GM18909 (cell line): ENCODE measurements around the gene RGS16.
"Not testable (repeated sequence)": the region's sequence is repeated elsewhere in the genome, so short reads cannot be mapped to it uniquely, and the experiment has no call there.

Experiments used
- ATAC-seq: cut with Tn5 transposase; IDR thresholded peaks from one replicate; pipeline ENCODE4 v1.9.1; 2021; ENCODE audit warnings: mild to moderate bottlenecking; ENCODE audit not compliant: unreplicated experiment, poor library complexity

RGS16 gene, protein sequence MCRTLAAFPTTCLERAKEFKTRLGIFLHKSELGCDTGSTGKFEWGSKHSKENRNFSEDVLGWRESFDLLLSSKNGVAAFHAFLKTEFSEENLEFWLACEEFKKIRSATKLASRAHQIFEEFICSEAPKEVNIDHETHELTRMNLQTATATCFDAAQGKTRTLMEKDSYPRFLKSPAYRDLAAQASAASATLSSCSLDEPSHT

DNA sequence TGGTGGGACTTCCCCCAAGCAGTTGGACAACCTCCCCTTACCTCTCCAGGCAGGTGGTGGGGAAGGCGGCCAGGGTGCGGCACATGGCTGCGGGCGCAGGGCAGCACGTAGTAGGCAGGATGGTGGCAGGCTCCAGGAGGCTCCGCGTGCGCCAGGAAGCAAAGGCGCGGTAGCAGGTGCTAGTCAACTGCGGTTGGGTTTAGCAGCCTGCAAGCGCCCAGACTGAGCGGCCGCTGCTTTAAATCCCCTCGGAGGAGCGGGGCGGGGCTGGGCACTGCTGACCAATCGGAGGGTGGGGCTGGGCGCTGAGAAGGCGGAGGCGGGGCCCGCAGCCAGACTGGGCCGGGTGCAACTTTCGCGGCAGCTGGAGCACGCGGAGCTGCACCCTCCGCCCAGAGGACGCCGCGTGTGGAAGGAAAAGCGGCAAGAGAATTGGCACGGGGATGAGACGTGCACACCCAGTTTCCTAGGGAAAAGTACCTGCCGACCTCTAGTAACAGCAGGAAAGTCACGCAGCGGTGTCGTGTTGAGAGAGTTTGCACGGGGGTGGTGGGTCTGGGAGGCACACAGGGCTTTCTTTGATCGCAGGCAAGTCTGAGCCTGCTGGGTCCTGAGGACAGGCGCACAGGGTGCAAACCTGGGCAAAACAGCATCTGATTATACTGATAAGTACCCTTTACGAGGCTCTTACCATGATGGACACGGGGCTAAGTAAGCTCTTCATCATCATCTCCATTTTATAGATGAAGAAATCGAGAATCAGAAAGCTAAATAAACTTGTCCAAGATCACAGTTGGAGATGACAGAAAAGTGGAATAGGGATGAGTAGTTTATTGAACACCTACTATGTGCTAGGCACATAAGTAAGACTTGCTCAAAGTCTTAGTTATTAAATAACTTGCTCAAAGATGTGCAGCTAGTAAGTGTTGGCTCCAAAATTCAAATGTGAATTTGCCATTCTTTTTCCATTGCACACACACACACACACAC lies at the start of gene RGS16:
RGS16 (minus strand) TSS at position 215 of the 990 bp plus-strand sequence; CDS start at position 85, 130 bp downstream.
- ATAC-seq, result peak; percentile 92

DNA sequence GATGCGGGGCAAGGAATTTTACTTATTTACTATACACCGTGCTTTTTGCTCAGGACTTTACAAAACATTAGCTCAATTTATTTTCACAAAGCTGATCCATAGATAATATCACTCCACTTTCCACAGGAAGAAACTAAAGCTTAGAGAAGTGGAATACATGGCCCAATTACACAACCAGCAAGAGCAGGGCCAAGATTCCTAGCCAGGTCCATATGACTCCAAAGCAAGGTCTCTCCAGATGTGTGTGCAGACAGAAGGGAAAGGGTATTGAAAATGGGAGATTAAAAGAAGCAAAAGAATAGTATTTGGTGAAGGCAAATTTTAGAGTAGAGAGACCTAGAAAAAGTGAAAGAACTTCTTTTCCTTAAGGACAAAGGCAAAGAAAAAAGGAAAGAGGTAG lies 49.8 kb upstream of the RGS16 start:
- ATAC-seq, result no peak

DNA sequence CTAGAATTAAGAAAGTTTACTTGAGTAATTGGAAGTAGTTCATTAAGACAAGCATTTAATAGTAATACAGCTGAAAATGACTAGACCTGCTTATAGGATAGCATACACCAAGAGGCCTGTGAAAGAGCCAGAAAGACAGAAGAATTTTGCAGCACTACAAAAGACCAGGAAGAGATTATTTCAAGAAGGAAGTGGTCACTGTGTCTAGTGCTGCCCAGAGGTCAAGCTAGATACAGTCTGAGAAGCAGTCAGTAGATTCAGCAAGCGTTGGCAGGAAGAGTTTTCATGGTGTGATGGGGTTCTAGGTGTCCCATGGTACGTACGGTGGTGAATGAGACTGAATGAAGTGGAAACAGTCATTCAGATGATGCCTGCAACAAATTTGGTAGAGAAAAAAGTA lies 48.7 kb upstream of the RGS16 start:
- no peak for ATAC-seq

DNA sequence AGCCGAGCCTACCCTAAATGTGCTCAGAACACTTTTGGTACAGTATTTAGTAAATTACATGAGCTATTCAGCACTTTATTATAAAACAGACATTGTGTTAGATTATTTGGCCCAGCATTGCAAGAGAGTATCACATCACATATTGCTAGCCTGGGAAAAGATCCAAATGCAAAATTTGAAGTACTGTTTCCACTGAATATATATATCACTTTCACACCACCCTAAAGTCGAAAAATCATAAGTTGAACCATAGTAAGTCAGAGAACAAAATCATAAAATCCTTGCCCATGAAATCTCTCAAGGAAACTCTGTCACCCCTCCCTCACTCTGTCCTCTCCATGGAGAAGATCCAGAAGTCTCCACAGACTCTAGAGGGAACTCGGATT lies 47.1 kb upstream of the RGS16 start:
- ATAC-seq, result no peak

DNA sequence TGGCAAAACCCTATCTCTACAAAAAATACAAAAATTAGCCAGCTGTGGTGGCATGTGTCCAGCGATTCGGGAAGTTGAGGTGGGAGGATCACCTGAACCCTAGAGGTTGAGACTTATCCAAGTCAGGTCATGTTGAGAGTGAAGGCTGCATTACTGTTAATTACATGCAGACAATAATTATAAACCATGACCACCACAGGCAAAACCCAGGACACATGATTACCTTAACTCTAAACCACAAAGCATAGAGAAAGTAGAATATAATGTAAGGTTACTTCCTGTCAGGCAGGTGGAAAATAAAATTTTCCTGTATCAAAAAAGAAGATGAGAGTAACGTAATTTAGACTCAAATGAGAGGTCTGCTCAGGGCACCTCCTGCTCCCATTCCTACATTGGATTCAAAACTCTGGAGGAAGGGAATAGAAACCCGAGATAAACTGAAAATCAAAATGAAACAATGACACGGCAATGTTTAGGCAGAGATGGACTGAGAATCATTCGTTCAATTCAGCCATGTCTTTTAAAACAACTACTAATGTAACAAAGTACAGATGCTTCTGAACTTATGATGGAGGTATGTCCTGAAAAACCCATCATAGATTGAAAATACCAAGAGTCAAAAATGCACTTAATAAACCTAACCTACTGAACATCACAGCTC lies 46.6 kb upstream of the RGS16 start:
- no peak for ATAC-seq

DNA sequence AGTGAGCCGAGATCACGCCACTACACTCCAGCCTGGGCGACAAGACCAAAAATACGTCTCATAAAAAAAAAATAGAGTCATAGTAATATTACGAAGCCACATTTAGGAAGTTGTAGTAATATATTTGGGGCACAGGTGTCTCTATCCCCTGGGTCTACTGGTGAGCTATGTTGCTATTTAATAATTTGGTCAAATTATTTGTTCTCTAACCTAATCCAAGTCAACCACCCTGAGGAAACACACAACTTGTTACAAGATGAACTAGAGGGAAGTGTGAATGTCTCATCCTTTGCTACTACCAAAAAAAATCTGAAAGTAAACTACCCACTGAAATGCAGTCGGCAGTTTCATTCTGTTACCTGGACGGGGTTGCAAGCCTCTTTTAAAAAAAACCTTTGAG lies 44.9 kb upstream of the RGS16 start:
- ATAC-seq, result peak; percentile 53

DNA sequence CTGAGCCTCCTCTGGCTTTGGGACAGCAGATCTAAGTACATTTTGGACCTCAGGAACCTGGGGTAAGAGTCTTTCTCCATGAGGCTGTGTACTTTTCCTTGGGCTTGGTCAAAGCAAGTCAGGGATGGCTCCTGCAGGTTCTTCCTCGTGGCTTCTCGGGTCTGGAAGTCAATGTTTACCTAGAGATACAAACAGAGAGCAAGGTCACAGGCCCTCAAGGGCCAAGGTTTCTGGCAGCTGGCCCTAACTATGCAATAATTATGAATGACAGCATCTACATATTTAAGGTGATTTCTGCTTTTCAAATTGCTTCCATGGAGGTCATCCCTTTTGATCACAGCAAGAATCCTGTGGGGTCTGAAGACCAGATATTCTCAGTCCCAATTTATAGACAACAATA lies 42.5 kb upstream of the RGS16 start:
- no peak for ATAC-seq

DNA sequence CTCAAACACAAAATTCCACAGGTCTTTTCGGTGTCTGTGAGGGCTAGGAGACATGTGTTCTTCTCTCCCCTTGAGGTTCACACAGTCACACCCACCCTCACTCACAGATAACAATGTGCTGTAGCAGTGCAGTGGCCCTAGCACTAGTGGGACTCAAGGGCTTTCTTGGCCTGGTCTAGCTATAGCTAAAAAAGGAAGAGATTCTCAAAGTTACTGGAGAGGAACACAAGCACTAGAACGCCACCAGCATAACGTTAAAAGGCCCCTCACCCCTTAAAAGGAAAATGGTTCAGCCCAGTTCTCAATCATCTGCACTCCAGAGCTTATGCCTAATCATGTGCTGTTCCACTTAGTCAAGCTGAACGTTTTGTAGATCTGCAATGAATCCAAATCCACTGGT lies 40.7 kb upstream of the RGS16 start:
- ATAC-seq, result no peak

DNA sequence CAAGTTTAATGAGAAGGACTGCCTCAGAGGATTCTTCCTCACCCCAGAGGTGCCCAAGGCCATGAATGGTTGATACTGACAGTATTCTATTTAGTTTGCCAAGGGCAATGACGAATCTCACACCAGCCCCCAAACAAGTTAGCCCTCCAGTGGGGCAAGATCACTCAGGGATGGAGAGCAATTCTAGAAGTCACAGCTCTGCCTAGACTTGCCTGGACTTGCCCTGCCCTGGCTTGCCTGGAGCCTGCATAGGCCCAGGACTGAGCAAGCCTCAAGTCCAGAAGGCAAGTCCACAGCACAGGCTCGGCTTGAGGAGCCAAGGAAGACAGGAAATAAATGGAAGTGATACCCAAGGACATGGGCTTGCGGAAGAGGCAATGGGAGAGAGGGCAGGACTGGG lies 39.5 kb upstream of the RGS16 start:
- no peak for ATAC-seq

DNA sequence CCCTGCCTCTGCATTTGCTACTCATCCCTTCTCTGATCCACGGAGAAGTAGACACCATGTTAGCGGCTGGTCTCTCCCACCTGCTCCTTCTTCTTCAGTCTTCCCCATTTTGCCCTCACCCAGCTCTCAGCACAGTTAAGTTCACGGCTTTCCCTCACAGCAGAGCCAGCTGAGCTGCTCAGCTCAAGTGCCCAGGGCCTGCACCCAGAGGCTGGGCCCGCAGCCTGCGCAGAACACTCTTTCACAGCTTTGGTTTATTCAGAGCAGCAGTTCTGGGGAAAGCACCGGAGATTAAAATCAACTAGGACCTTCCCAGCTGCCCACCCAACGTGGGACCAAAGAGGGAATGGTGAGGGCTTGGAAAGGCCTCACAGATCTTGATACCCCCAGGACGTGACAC lies 38.3 kb upstream of the RGS16 start:
- ATAC-seq, result no peak

DNA sequence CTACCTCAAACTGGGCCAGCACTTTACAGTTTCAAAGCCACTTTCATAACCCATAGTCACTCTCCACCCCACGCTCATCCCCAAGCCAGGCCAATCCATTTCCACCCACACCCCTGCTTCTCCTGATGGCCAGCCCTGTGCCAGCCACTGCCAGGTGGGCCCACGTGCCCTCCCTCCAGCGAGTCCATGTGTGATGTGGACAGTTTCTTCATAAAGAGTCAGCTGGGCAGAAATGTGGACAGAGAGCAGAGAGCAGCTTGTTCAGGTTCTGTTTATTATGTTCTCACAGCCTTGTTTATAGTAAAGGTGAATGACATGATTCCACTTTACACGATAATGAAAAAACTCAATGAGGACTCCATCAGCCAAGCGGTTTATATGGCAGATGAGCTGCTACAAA lies 37.4 kb upstream of the RGS16 start:
- no peak for ATAC-seq

DNA sequence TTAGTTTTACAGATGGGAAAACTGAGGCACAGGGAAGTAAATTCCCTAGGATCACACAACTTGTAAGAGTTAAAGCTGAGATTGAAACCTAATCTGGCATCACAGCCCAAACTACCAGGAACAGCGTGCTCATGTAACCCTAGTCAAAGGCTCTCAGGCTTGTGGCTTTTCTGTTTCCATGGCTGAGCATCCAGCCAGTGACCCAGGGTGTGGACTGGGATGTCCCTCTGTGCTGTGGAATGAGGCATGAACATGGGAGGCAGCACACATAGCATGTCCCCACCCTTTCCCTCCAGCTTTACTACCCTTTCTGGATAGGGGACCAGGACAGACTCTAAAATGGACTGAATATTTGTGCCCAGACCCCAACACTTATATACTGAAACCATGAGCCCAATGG lies 35.1 kb upstream of the RGS16 start:
- no peak for ATAC-seq

DNA sequence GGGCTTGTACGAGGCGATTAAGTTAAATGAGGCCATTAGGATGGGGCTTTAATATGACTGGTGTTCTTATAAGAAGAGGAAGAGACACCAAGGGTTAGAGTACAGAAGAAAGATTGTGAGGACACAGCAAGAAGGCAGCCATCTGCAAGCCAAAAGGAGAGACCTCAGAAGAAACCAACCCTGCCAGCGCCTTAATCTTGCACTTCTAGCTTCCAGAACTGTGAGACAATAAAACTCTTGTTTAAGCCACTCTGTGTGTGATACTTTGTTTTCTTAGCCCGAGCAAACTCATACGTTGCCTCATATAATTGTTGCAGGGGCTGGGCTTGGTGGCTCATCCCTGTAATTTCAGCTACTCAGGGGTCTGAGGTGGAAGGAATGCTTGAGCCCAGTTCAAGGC lies 33.6 kb upstream of the RGS16 start:
- no peak for ATAC-seq

DNA sequence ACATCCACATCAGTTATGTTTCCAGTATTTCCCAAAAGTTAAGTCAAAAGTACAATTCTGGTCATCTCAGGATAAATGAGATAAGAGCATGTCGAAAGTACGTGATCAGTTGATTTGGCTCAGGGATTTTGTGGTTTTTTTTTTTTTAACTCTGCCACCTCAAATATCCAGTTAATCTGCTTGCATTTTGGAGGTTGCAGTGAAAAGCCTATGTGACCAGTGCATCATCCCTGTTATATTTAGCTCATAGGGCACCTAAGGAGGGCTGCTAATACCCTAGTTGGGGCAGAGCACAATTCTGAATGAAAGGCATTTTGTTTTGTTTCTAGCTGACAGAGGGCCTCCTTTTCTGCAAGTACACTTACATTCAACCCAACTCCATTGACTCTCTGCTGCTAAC lies 31.7 kb upstream of the RGS16 start:
- ATAC-seq, result no peak

DNA sequence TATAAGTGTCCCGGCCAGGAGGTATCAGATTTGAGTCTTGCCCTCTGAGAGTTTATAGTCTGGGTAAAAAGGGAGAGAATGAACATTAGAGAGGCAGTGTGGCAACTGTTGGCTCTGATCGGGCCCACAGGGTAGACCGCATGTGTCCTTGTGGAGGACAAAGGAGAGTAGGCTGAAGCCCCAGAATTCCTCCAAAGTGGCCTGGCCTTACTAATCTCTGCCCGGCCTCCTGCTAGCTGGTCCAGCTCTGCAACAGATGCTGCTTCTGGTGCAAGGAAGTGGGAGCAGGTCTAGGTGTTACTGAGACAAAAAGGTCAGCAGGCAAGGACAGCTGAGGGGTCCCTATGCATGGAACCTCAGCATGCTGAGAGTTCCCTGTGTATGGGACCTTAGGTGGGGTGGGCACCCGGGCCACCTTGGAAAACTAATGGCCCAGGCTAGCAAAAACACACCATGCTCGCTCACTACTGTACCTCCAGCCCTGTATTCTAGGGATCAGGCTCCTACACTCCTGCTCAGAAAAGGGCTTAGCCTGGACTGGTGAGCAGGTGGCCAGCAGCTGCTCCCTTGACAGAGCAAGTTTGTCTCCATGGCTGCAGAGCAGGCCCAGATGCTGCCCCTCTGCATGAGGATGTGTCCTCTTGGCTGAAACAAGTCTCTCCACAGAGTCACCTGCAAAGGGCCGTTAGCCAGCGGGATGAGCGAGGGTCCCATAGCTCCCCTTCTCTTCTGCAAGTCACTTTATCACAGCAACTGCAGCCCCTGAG lies 30.3 kb upstream of the RGS16 start:
- no peak for ATAC-seq

DNA sequence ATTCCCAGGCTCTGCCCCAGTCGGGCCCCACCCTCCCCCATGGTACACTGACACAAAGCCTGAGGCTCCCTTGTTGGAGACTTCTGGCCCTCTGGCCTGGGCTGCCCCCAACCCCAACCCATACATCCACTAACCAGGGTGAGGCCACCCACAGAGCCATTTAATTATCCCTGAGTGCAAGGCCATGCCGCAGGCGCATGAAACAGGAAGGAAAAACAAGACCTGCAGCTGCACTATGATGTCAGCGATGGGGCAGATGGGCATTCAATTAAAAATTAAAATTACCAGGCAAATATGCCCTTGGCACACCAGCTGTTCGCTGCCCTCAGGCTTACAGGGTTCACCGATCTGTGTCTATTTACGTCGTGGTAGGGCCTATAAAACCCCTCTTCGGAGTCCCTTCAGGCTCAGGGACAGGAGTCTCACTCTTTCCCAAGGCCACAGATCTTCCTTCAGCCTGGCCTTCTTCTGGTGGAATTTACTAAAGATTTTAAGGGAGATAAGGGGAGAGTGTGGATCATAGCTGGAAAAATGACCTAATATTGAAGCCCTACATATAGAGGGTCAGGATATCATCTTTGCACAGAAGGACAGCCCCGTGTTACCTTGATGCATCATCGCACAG lies 29.6 kb upstream of the RGS16 start:
- no peak for ATAC-seq

DNA sequence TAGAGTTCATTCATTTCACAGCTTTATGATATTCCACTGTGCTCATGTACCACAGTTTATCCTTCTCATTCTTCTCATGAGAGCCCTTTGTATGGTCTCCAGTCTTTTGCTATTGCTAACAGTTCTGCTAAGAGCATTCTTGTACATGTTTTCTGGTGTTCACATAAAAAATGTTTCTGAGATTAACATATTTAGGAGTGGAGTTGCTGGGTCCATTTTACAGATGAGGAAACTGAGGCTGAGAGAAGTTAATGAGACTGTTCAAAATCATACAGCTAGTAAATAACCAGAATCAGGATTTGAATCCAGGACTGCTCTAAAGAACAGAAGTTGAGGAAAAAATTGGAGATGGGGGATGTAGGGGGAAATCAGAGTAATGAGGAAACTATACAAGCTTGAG lies 28.8 kb upstream of the RGS16 start:
- no peak for ATAC-seq

DNA sequence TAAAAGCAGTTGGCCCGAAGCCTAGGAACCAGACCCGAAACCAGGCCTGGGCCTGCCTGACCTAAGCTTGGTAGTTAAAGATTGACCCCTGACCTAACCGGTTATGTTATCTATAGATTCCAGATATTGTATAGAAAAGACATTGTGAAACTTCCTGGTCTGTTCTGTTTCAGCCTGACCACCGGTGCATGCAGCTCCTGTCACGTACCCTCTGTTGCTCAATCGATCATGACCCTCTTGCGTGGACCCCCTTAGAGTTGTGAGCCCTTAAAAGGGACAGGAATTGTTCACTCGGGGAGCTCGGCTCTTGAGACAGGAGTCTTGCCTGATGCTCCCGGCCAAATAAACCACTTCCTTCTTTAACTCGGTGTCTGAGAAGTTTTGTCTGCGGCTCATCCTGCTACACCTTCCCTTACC lies 28.3 kb upstream of the RGS16 start:
- ATAC-seq, result not testable (repeated sequence)

DNA sequence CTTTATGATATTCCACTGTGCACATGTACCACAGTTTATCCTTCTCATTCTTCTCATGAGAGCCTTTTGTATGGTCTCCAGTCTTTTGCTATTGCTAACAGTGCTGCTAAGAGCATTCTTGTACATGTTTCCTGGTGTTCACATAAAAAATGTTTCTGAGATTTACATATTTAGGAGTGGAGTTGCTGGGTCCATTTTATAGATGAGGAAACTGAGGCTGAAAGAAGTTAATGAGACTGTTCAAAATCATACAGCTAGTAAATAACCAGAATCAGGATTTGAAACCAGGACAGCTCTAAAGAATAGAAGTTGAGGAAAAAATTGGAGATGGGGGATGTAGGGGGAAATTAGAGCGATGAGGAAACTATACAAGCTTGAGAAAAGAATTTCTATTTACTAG lies 27.8 kb upstream of the RGS16 start:
- no peak for ATAC-seq

DNA sequence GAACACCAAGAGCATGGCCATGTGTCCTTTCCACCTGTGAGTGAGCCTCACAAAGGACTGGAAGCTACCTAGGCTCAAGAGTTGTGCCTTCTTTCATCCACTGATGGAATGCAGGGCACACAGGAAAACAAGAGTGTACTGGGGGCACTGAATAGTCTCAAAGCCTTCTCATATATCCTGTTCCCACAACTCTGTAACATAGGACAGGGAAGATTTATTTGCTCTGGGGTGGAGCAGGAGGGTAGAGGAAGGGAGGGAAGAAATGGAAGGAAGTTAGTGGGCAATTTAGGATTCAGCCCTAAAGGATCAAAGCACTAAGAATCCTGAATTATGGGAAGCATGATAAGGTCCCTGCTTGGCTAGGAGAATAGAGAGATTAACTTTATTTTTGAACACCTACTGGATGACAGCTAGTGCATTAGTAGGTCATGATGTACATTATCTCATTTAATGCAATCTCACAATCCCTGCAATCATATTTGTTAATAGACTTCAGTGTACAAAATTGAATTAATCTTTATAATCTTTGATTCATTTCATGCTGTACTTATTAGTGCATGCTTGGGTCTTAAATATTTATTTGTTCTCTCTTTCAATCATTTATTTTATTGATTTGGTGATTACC lies 27.0 kb upstream of the RGS16 start:
- ATAC-seq, result no peak
